HepG2 (cell line): ENCODE data around the gene SMIM24. TPM values are rescaled to one million over a fixed set of nuclear protein-coding genes. Genes with fewer than 3 reads are reported as not detected.

Experiments
- ARHGAP35 ChIP-seq: sonication (generic); formaldehyde crosslinking; IDR thresholded peaks from 2 replicates; pipeline ENCODE4 v1.9.0; 2022; ENCODE audit warnings: mild to moderate bottlenecking, inconsistent platforms, moderate library complexity, missing genetic modification reagents, borderline replicate concordance
- ATAD3A ChIP-seq: sonication (generic); formaldehyde crosslinking; IDR thresholded peaks from 2 replicates; pipeline ENCODE4 v1.4.0; 2020; ENCODE audit warnings: missing genetic modification reagents
- CCAR2 ChIP-seq: fragments of 200-400 bp; formaldehyde crosslinking; optimal IDR thresholded peaks from 2 replicates; pipeline ENCODE3; 2018; ENCODE audit warnings: low read depth, mild to moderate bottlenecking, low read length, moderate library complexity
- FOXK2 ChIP-seq: fragments of 450-650 bp; IDR thresholded peaks from 2 replicates; pipeline ENCODE4 v1.6.1; 2016
- IRF2 ChIP-seq: IDR thresholded peaks from 2 replicates; pipeline ENCODE4 v1.6.1; 2018; ENCODE audit warnings: missing genetic modification reagents, missing compliant biosample characterization
- LRRFIP1 ChIP-seq: sonication (generic); formaldehyde crosslinking; conservative IDR thresholded peaks from 2 replicates; pipeline ENCODE4 v1.4.0; 2020; ENCODE audit warnings: missing genetic modification reagents
- MAFG ChIP-seq: sonication (generic); formaldehyde crosslinking; IDR thresholded peaks from 2 replicates; pipeline ENCODE4 v1.5.1; 2020; ENCODE audit warnings: mild to moderate bottlenecking, missing genetic modification reagents
- MIER2 ChIP-seq: IDR thresholded peaks from 2 replicates; pipeline ENCODE4 v1.6.1; 2016; ENCODE audit warnings: missing biosample characterization, missing genetic modification reagents
- MXD4 ChIP-seq: IDR thresholded peaks from 2 replicates; pipeline ENCODE4 v1.6.1; 2016; ENCODE audit warnings: mild to moderate bottlenecking, missing biosample characterization, missing genetic modification reagents
- NR1H2 ChIP-seq: sonication (generic); formaldehyde crosslinking; IDR thresholded peaks from 2 replicates; pipeline ENCODE4 v1.8.1; 2022; ENCODE audit warnings: low read depth, missing genetic modification reagents, borderline replicate concordance
- PHF20 ChIP-seq: sonication (generic); formaldehyde crosslinking; IDR thresholded peaks from 2 replicates; pipeline ENCODE4 v1.5.0; 2020; ENCODE audit warnings: mild to moderate bottlenecking, missing genetic modification reagents
- REST ChIP-seq, 2 experiments: IDR thresholded peaks; 2 replicates each; pipeline ENCODE4 v1.6.1; 2011 to 2012; ENCODE audit warnings: low read length in 2 of 2, borderline replicate concordance in 1 of 2, low read depth in 1 of 2, mild to moderate bottlenecking in 1 of 2, moderate library complexity in 1 of 2
- SNAPC2 ChIP-seq: sonication (generic); formaldehyde crosslinking; IDR thresholded peaks from 2 replicates; pipeline ENCODE4 v1.8.1; 2022; ENCODE audit warnings: mild to moderate bottlenecking, missing genetic modification reagents
- TFDP2 ChIP-seq: sonication (generic); formaldehyde crosslinking; IDR thresholded peaks from 2 replicates; pipeline ENCODE4 v1.4.0; 2020; ENCODE audit warnings: missing genetic modification reagents
- TGIF2 ChIP-seq: IDR thresholded peaks from 2 replicates; pipeline ENCODE4 v1.6.1; 2016; ENCODE audit warnings: control low read depth, missing compliant biosample characterization
- TOE1 ChIP-seq: sonication (generic); formaldehyde crosslinking; IDR thresholded peaks from 2 replicates; pipeline ENCODE4 v1.4.0; 2020; ENCODE audit warnings: mild to moderate bottlenecking, missing genetic modification reagents
- ZMYM4 ChIP-seq: sonication (generic); formaldehyde crosslinking; IDR thresholded peaks from 2 replicates; pipeline ENCODE4 v1.8.1; 2023; ENCODE audit warnings: mild to moderate bottlenecking, missing genetic modification reagents
- ZNF205 ChIP-seq: IDR thresholded peaks from 2 replicates; pipeline ENCODE4 v1.6.1; 2018; ENCODE audit warnings: missing biosample characterization, missing genetic modification reagents
- ZNF24 ChIP-seq: fragments of 450-650 bp; IDR thresholded peaks from 2 replicates; pipeline ENCODE4 v1.6.1; 2017; ENCODE audit warnings: antibody characterized with exemption, mild to moderate bottlenecking
- ZNF367 ChIP-seq: sonication (generic); formaldehyde crosslinking; IDR thresholded peaks from 2 replicates; pipeline ENCODE4 v1.4.0; 2020; ENCODE audit warnings: missing genetic modification reagents, borderline replicate concordance
- ZNF44 ChIP-seq: sonication (generic); formaldehyde crosslinking; IDR thresholded peaks from 2 replicates; pipeline ENCODE4 v1.5.1; 2020; ENCODE audit warnings: mild to moderate bottlenecking, missing genetic modification reagents
- ZNF570 ChIP-seq: sonication (generic); formaldehyde crosslinking; IDR thresholded peaks from 2 replicates; pipeline ENCODE4 v1.4.0; 2020; ENCODE audit warnings: mild to moderate bottlenecking, missing genetic modification reagents, borderline replicate concordance
- ZNF749 ChIP-seq: sonication (generic); formaldehyde crosslinking; IDR thresholded peaks from 2 replicates; pipeline ENCODE4 v1.8.0; 2022; ENCODE audit warnings: mild to moderate bottlenecking, missing genetic modification reagents, moderate library complexity, borderline replicate concordance
- ZNF777 ChIP-seq: sonication (generic); formaldehyde crosslinking; IDR thresholded peaks from 2 replicates; pipeline ENCODE4 v1.4.0; 2020; ENCODE audit warnings: missing genetic modification reagents
- ZNF891 ChIP-seq: sonication (generic); formaldehyde crosslinking; IDR thresholded peaks from 2 replicates; pipeline ENCODE4 v1.5.0; 2020; ENCODE audit warnings: mild to moderate bottlenecking, missing genetic modification reagents
- polyA plus RNA-seq, 8 experiments: library from polyadenylated mRNA; depleted of rRNA in 3 of 8; stranded (reverse) in 7 of 8; unstranded in 1 of 8; fragments of >200 nt; fragmentation: Illumina TruSeq in 4 of 8; extraction: Trizol in 4 of 8; gene quantifications; 2 replicates each; pipeline versions ENCODE4 v1.2.1 to v1.2.3, GENCODE V29; 2011 to 2016; ENCODE audit warnings: low read depth in 4 of 8, missing spikeins in 1 of 8, mixed read lengths in 1 of 8; ENCODE audit not compliant: insufficient read depth in 1 of 8
- total RNA-seq, 5 experiments: library from RNA; depleted of rRNA; stranded (reverse); fragments of >200 nt; fragmentation: Illumina TruSeq; extraction: Trizol; gene quantifications; 2 replicates each; pipeline ENCODE4 v1.2.3, GENCODE V29; 2016; ENCODE audit warnings: low read depth in 1 of 5

The SMIM24 gene
- total and polyA plus RNA-seq, 2 of the 13 experiments (the other 11 are each of a cell fraction or from before 2014, with no cell fraction given): 11.2 to 70.6 TPM

GRCh38 chr19:3500429-3501101, 20.2 kb upstream of the SMIM24 start, which contains the start of gene DOHH (continued):
- TF ChIP-seq LRRFIP1 (CRISPR knock-in tag): no peak
- TF ChIP-seq ZNF205: peak; percentile 87; the same call in 1 of the 2 replicates
- TF ChIP-seq TOE1 (CRISPR knock-in tag): no peak
- TF ChIP-seq TFDP2 (CRISPR knock-in tag): peak; percentile 76
- TF ChIP-seq ZNF891 (CRISPR knock-in tag): peak; percentile 84; the same call in 1 of the 2 replicates
- TF ChIP-seq ZNF777 (CRISPR knock-in tag): no peak; the same call in 1 of the 2 replicates
- TF ChIP-seq MXD4 (CRISPR knock-in tag): peak; percentile 93
- TF ChIP-seq ZMYM4: peak; percentile 69
- TF ChIP-seq ZNF44: peak; percentile 85; the same call in 1 of the 2 replicates
- 0 out of 2 replicates have a peak, but pooled peaks have one; percentile 38 for TF ChIP-seq TGIF2 (CRISPR knock-in tag)
- TF ChIP-seq ZNF749 (CRISPR knock-in tag): peak; percentile 83; the same call in 1 of the 2 replicates
- no peak for TF ChIP-seq MIER2 (CRISPR knock-in tag)
- TF ChIP-seq REST (IDR thresholded peaks at IDR 0.05; ENCODE audit: borderline replicate concordance in 1 of 2, low read depth in 1 of 2, low read length in 2 of 2): peak in 1 of 2 experiments; percentile 83; a peak in 1 of 4 replicates
- TF ChIP-seq PHF20 (CRISPR knock-in tag): peak; percentile 97
- TF ChIP-seq ZNF367 (CRISPR knock-in tag): no peak
- TF ChIP-seq ZNF570 (CRISPR knock-in tag): peak; percentile 73; the same call in 1 of the 2 replicates
- TF ChIP-seq SNAPC2 (CRISPR knock-in tag): no peak
- TF ChIP-seq IRF2 (CRISPR knock-in tag): no peak; the same call in 1 of the 2 replicates
- TF ChIP-seq ARHGAP35 (CRISPR knock-in tag): 0 out of 2 replicates have a peak, but pooled peaks have one; percentile 41
- no peak for TF ChIP-seq MAFG
- peak; percentile 97 for TF ChIP-seq ZNF24
- no peak for TF ChIP-seq NR1H2 (CRISPR knock-in tag)
- peak; percentile 100 for TF ChIP-seq FOXK2
- no peak for TF ChIP-seq ATAD3A (CRISPR knock-in tag)
- TF ChIP-seq CCAR2: no peak
